Measurements from ENCODE around the gene RHOC. TPM values are rescaled to one million over a fixed set of nuclear protein-coding genes. Genes with fewer than 3 reads are reported as not detected.

The RHOC gene
- total RNA-seq, 1 experiment from 2014 or later, result 405 TPM

DNA sequence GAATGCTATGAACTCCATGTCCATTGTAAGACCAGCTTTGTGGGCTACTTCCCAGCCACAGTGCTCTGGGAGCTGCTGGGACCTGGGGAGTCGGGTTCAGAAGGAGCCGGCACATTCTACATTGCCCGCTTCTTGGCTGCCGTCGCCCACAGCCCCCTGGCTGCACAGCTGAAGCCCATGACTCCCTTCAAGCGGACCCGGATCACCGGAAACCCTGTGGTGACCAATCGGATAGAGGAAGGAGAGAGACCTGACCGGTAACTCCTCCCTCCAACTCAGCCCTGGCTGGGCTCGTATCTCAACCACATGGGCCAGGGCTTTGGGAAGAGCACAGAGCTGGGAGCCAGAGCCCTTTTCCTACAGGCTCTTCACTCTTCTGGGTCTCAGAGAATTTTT lies 17.1 kb downstream of the RHOC start:
- DNase-seq, result no peak
- H3K9me2 ChIP-seq (replicated peaks; ENCODE audit: low read length), result no peaks in the 10 kb centered on the region
- H3K27ac ChIP-seq (ENCODE audit: low read length), result no peak overlapping the region
- H3K36me3 ChIP-seq (ENCODE audit: low read depth, low read length), result peaks cover 2% of the 10 kb centered on the region
- no peaks in the 10 kb centered on the region for H3F3A ChIP-seq (ENCODE audit: low read length, unreplicated experiment)
- no peak overlapping the region for H2AFZ ChIP-seq (ENCODE audit: low read length)
- no peak overlapping the region for H3K4me3 ChIP-seq (ENCODE audit: low read length)
- no peaks in the 10 kb centered on the region for H3K27me3 ChIP-seq (ENCODE audit: low read length)
- no peak for ATAC-seq
- ChIA-PET CTCF (no interaction called here), POLR2A (ENCODE audit: unreplicated experiment) (no interaction called here)
- H3K79me2 ChIP-seq (ENCODE audit: low read length), result no peaks in the 10 kb centered on the region
- no peaks in the 10 kb centered on the region for H4K20me1 ChIP-seq (ENCODE audit: low read length)
- intact Hi-C loops (cut with micrococcal nuclease), result no loop called here
- H3K4me2 ChIP-seq (ENCODE audit: low read length), result no peak overlapping the region
- no peaks in the 10 kb centered on the region for H3K9me3 ChIP-seq (ENCODE audit: low read length)
- H3K9ac ChIP-seq (ENCODE audit: low read length), result no peak overlapping the region
- no peaks in the 10 kb centered on the region for H3K4me1 ChIP-seq (ENCODE audit: insufficient read depth, low read length)
- BruUV-seq (replicated peaks), result no TSS peak
- TF ChIP-seq EZH2 (IDR thresholded peaks at IDR 0.05; ENCODE audit: low read length, unreplicated experiment) (no peak), CTCF (conservative IDR thresholded peaks at IDR 0.05; ENCODE audit: low read depth, low read length) (no peak), EZH2phosphoT487 (IDR thresholded peaks at IDR 0.05; ENCODE audit: borderline replicate concordance, low read length) (no peak)

- no peaks in the 10 kb centered on the region for H3K9me3 ChIP-seq (ENCODE audit: low read length)
- TSS peak; percentile 27 for BruUV-seq (replicated peaks)
Observed at GRCh38 chr1:112689196-112689841, 17.6 kb downstream of the RHOC start.

More at GRCh38 chr1:112689196-112689841, 17.6 kb downstream of the RHOC start:
- H3K27ac ChIP-seq (ENCODE audit: low read length), result no peak overlapping the region
- DNase-seq (no peak), ATAC-seq (no peak)
- H3K4me3 ChIP-seq (ENCODE audit: low read length), result no peak overlapping the region
- no peaks in the 10 kb centered on the region for H3K4me1 ChIP-seq (ENCODE audit: insufficient read depth, low read length)
- H3K9me2 ChIP-seq (replicated peaks; ENCODE audit: low read length), result no peaks in the 10 kb centered on the region
- CTCF ChIA-PET, result no interaction called here
- no peaks in the 10 kb centered on the region for H3K27me3 ChIP-seq (ENCODE audit: low read length)
- H3K36me3 ChIP-seq (ENCODE audit: low read depth, low read length), result peaks cover 2% of the 10 kb centered on the region
- POLR2A ChIA-PET (ENCODE audit: unreplicated experiment), result no interaction called here
- H3F3A ChIP-seq (ENCODE audit: low read length, unreplicated experiment), result no peaks in the 10 kb centered on the region
- H2AFZ ChIP-seq (ENCODE audit: low read length), result no peak overlapping the region
- no peaks in the 10 kb centered on the region for H4K20me1 ChIP-seq (ENCODE audit: low read length)
- no peak overlapping the region for H3K9ac ChIP-seq (ENCODE audit: low read length)
- TF ChIP-seq EZH2 (IDR thresholded peaks at IDR 0.05; ENCODE audit: low read length, unreplicated experiment) (no peak), CTCF (conservative IDR thresholded peaks at IDR 0.05; ENCODE audit: low read depth, low read length) (no peak), EZH2phosphoT487 (IDR thresholded peaks at IDR 0.05; ENCODE audit: borderline replicate concordance, low read length) (no peak)
- H3K4me2 ChIP-seq (ENCODE audit: low read length), result no peak overlapping the region
- H3K79me2 ChIP-seq (ENCODE audit: low read length), result no peaks in the 10 kb centered on the region
- intact Hi-C loops (cut with micrococcal nuclease), result no loop called here
